ENCODE measurements around the gene DSCAML1. TPM values are rescaled to one million over a fixed set of nuclear protein-coding genes. Genes with fewer than 3 reads are reported as not detected.

The DSCAML1 gene
- total RNA-seq, 1 donor from 2014 or later: 1.2 TPM

DNA sequence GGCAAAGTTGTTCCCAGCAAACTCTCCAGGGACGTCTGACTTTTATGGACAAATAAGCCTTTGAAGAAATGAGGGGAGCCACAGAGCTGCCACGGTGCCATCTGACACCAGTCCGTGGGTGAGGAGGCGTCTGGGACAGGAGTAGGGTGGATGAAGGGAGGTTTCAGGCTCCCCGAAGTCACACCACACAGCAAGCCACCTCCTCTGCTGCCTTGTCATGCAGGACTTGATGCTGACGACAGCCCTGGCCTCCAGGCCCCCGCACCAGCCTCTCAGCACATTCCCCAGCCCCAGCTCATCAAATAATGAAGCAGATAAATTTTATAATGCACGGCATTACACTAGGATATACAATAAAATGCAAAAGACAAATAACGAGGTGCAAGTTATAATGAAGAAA lies 312.9 kb downstream of the DSCAML1 start:
- no peak for ATAC-seq
- intact Hi-C loops (cut with micrococcal nuclease): no loop called here
- no peak for DNase-seq

DNA sequence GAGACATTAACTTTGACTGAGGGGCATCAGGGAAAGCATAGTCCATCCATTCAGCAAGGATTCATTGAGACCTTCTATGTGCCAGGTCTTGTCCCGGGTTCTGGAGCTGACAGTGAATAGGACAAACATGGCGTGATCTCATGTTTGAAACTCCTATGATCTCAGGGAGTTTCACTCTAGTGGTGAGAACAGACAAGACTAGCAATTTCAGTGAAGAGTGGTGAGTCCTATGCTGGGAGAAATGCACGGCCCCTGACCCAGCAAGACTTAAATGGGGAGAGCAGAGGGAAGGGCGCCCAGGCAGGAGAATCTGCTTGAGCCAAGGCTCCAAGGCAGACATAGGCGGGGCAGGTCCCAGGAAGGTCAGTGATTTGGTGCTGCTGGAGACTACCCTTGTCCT lies 313.6 kb downstream of the DSCAML1 start:
- no peak for ATAC-seq
- no peak for DNase-seq
- intact Hi-C loops (cut with micrococcal nuclease): no loop called here

DNA sequence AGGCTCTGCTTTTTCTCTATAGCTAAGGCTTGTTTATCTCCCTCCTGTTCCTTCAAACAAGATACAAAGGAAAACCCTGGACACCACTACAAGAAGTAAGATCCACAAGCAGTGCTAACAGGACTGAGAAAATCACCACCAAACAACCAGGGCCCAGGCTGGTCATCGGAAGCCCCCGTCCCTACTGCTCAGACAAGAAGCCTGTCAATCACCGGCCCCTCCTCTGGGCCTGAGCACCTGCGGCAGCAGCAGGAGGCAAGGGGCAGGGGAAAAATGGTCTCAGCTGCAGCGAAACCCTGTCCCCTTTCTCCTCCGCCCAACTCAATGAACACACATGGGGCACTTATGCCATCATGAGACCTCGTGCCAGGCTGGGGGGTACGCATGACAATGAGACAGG lies 314.1 kb downstream of the DSCAML1 start:
- intact Hi-C loops (cut with micrococcal nuclease): no loop called here
- ATAC-seq: no peak

DNA sequence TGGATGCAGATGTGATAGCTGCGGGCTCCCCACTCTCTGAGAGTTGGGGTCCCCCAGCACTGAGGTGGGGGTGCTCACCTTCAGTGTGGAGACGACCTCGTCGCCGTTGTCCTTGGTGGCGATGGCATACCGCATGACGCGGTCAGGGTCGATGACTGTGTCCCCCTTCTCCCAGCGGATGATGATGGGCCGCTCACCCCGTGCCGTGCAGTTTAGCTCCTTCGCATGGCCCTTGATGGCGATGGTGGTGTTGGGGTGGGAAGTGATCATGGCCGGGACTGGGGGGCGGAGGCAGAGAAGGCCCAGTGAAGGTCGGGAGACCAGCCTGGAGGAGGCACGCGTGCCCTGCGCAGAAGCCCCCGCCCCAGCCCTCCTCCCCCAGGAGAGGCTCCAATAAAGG lies 315.1 kb downstream of the DSCAML1 start:
- intact Hi-C loops (cut with micrococcal nuclease): no loop called here
- ATAC-seq (no peak), DNase-seq (no peak)

More for the DNA sequence above, 314.1 kb downstream of the DSCAML1 start:
- no peak for DNase-seq

DNA sequence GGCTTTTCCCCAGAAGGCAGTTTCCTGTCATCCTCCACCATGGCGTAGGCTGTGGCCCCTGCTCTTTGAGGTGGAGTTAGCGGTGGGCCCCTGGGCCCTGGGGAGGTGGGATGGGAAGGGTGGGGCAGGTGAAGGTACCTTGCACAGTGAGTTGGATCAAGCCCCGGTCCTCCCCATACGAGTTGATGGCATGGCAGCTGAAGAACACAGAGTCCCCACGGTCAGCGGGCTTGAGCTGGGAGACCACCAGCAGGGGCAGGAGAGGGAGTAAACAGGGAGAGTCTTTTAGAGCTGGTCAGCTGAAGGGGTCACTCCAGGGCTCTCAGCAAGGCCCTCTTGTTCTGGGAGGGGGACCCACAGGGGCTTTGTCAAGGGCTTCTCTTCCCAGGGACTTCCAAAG lies 316.0 kb downstream of the DSCAML1 start:
- DNase-seq: no peak
- intact Hi-C loops (cut with micrococcal nuclease): no loop called here
- no peak for ATAC-seq

DNA sequence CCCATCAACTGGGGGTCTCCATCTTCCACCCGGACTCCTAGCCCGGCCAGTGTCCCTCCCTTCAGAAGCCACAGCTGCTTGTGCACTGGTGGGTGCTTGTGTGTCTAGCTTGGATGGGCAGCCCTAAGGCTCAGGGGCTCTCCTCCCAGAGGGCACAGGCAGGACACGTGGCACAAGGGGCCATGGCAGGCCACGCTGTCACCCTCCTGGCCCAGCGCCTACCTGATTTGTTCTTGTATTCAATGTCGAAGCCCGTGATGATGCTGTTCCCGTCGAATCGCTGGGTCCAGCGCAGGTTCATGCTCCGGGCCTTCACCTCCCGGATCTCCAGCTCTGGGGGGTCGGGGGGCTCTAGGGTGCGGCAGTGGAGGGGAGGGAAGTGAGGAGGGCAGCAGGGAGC lies 316.8 kb downstream of the DSCAML1 start:
- ATAC-seq: no peak
- DNase-seq: no peak
- intact Hi-C loops (cut with micrococcal nuclease): no loop called here

DNA sequence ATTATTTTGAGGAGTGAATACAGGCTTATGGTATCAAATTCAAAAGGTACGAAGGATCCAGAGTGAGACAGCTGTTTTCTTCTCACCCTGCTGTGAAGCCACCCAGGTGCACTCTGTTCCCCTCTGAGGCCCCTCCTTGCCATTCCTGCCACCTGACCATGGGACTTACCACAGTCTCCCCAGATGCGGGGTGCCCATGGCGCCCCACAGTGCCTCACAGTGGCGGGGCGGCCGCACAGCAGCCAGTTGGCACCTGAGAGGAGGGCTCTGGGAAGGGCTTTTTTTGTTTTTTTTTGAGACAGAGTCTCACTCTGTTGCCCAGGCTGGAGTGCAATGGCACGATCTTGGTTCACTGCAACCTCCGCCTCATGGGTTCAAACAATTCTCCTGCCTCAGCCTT lies 317.6 kb downstream of the DSCAML1 start:
- ATAC-seq (no peak), DNase-seq (no peak)
- intact Hi-C loops (cut with micrococcal nuclease): no loop called here

DNA sequence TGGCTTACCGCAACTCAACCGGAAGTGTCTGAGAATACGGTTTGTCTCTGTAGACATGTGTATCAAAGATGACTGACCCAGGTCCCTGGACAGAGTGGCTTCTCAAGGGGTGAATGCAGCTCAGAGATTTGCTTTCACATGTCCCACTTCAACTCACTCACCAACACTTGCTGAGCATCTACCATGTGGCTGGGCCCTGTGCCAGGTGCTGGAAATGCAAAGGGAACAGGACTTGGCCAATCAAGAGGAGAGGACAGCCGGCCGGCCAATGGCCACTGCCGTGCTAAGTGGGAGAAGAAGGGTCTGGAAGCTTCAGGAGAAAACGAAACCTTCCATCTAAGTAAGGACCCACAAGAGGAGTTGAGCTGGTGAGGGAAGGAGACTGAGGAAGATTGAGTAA lies 318.1 kb downstream of the DSCAML1 start:
- intact Hi-C loops (cut with micrococcal nuclease): no loop called here

DNA sequence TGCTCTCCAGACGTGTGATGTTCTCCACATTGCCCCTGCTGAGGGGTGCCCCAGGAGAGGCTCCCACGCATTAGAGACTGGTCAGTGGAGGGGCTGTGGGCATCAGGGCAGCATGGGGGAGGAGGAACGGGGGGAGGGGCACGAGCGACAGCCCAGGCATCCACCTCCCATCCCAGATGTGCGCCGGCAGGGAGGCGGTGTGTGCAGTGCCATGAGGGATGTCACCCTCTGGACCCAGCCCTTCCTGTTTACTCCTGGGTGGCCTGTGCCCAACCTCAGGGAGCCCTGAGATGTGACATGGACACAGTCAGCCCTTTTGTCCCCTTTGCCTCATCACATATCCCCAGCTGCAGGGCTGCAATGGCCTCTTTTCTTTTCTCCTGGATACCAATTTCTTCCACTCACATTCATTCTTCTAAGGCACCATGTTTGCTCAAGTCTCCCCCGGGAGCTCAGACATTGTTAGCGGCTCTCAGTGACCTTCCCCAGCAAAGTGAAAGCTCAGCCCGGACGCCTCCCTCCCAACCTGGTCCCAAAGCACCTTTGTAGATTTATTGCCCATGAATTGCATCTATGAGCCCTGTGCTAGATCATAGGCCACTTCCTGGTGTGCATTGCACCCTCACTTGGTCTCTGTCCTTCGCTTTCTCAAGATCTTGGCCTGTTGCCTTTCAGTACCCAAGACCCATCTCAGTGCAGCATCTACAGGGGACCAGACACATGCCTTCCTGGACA lies 318.7 kb downstream of the DSCAML1 start:
- intact Hi-C loops (cut with micrococcal nuclease): no loop called here
- DNase-seq: no peak
- ATAC-seq: no peak

More for the DNA sequence above, 318.1 kb downstream of the DSCAML1 start:
- ATAC-seq: no peak
- DNase-seq: no peak

DNA sequence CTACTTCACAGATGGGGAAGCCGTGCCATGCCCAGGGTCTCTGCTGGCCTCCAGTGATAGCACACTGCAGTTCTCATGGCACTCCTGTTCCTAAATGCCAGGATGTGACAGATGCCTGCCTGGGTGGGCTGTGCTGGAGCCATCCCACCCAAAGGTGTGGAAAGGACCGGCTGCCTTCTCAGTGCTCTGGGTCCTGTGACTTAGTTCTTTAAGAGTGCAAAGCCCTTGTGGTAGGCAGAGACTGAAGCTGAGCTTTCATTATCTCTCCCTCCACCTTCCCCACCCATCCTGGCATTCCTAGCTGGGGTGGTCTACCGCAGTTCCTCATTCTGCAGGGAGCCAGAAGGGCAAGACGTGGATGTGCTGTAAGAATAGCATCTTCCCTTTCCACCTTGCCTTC lies 319.3 kb downstream of the DSCAML1 start:
- intact Hi-C loops (cut with micrococcal nuclease): no loop called here
- no peak for ATAC-seq
- no peak for DNase-seq

DNA sequence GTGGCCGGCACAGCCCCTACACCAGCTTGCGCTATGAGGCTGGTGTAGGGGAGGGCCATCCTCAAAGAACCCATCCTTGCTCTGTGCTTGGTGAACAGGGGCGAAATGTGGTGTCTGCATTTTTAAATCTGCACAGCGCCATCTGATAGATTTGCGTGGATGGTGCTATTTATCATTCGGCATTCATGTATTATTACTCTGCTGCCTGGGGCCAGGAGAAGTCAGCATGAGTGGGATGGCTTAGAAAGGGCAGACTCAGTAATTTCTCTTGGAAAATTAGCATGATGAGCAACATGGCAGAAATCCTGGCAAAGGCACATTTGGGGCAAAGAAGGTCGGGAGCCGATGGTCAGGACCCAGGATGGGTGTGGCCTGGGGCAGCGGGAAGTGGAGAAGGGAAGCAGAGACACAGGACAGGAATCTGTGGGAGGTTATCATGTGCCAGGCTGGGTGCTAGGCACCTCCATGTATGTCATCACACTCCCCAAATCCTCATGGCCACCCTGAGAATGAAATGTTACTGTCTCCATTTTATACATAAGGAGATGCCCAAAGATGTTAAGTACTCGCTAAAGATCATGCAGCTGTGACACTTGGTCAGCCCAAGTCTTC lies 320.4 kb downstream of the DSCAML1 start:
- intact Hi-C loops (cut with micrococcal nuclease): no loop called here
- ATAC-seq (no peak), DNase-seq (no peak)

DNA sequence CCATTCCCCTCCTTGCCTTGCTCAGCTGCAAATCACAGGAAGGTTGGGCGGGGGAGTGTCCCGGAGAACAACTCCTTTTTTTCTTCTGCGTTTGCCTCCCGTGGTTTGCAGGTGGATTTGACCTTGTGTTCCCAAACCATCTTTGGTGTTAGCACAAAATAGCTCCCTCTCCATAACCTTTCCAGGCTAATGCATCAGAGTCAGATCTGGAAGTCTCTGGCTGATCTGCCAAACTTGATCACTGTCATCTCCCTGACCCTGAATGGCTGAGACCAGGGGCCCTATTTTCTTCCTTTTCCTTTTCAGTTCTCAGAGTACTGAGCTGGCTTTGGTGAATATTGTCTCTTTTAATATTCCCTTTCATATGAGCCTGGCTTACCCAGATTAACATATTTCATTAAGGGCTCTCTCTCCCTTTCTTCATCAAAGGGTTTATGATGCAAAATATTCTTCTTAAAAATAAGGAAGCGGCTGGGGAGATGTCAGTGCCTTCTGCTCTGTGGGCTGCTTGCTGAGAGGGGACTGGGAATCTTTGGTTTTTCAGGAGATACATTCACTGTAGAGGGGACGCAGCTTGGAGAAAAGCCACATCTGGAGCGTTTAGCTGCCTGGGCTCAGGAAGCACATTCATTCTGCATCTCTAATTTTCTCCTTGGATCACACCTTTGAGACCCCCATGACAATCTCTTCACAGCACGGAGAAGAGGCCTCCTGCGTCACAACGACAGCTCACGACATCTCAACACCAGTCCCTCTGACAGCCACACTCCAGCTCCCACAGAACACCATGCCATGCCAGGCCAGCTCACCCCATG lies 321.1 kb downstream of the DSCAML1 start:
- no peak for DNase-seq
- ATAC-seq: no peak
- intact Hi-C loops (cut with micrococcal nuclease): no loop called here

DNA sequence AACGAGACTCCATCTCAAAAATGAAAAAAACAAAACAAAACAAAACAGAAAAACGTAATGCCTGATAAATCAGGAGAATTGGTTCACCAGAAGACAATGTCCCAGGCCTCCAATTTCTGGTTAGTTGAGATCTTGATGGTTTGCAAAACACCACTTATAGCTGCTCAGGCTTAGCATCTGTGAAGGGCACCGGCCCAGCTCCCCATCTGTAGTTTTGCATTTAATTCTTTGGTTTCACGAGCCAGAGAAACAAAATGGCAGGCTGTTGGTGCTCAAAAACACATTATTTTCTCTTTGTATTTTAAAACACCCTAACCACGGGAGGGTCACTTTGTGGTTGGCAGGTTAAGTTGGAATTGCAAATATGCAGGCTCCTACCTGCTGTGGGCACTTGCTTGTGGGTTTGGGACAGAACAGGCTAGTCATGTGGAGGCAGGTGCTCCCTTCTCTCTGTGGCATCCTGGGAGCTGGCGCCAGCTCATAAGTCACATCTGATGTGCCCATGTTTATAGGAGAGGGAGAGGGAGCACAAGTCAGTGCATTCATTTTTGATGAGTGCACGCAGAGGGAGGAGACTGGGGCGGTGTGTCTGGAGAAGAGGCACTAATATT lies 323.4 kb downstream of the DSCAML1 start:
- DNase-seq: no peak

DNA sequence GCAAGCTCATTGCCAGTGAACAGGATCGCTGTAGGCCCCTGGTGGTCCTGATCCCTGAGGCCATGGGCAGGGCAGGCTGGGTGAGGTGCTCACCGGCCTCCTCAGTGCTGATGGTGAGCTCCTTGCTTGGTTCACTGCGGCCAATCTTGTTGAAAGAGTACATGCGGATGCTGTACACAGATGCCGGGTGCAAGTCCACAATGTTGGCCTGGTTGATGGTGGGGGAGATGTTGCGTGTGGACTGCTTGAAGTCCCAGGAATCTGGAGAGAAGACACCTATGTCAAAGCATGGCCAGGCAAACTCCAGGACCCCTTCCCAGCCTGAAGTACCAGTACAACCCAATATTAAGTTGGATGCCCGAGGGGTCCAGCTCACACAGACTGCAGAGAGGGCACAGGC lies 325.2 kb downstream of the DSCAML1 start:
- intact Hi-C loops (cut with micrococcal nuclease): no loop called here
- ATAC-seq (no peak), DNase-seq (no peak)

More for the DNA sequence above, 323.4 kb downstream of the DSCAML1 start:
- ATAC-seq: no peak
- intact Hi-C loops (cut with micrococcal nuclease): no loop called here

DNA sequence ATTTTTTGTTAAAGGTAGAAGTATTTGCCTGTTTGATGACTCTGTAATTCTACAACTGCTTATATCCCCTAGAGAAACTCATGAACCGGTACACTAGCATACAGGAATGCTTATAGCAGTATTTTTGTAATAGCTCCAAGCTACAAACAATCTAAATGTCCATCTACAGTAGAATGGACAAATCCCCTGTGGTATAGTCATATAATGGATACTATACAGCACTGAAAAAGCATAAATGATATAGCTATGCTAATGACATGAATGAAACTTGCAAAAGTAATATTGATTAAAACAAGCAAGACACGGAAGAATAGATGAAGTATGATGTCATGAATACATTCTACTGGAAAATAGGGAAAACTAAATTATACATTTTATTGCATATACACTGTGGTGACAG lies 326.4 kb downstream of the DSCAML1 start:
- intact Hi-C loops (cut with micrococcal nuclease): no loop called here
- ATAC-seq (no peak), DNase-seq (no peak)

DNA sequence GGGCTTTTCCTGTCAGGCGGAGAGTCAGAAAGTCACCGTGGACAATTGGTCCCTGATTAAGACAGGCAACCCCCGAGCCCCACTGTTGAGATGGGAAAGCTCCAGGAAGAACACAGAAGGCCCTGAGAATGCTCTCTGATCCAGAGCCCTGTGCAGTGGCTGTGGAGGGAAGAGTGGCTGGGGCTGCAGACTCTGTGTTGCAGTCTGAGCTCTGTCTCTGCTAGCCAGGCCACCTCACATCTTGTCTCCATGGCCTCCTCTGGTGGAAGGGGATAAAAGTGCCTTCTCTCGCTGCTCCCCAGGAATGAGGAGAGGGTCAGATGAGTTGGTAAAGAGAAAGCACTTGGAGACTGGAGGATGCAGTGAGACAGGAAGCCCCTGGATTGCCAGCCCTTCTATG lies 328.1 kb downstream of the DSCAML1 start:
- intact Hi-C loops (cut with micrococcal nuclease): no loop called here
- DNase-seq: no peak
- ATAC-seq: no peak

DNA sequence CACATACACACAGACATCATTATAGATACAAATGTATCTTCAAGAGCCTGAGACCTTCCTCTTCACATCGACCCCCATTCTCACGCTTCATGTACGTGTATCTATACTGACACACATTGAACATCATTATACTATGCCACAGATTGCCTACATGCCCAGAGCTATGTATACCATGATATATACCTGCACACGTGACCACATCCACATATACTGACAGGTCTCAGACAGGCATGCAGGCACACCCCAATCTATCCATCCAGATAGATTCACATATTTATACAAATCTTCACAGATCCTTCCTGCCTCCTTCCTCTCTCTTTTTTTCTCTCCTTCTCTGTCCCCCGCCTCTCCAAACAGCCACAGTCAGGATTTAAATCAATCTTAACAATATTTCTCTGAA lies 329.2 kb downstream of the DSCAML1 start:
- DNase-seq: no peak
- intact Hi-C loops (cut with micrococcal nuclease): no loop called here
- no peak for ATAC-seq

DNA sequence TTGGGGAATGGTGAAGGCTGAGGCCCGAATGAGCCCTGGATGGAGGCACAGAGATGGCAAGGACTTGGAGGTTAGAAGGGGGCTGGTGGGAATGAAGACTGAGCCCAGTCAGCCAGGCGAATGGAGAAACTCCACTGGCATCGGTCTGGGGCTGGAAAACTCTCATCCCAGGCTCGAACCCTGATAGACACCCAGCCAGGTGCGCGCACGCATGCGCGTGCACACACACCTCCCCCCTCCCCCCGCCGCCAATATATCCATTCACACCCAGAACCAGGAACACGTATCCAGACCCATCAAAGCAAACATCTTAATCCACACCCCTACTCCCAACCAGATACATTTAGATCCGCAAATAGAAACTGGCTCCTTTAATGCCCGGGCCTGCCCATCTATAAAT lies 330.1 kb downstream of the DSCAML1 start:
- no peak for ATAC-seq
- intact Hi-C loops (cut with micrococcal nuclease): no loop called here
- no peak for DNase-seq

DNA sequence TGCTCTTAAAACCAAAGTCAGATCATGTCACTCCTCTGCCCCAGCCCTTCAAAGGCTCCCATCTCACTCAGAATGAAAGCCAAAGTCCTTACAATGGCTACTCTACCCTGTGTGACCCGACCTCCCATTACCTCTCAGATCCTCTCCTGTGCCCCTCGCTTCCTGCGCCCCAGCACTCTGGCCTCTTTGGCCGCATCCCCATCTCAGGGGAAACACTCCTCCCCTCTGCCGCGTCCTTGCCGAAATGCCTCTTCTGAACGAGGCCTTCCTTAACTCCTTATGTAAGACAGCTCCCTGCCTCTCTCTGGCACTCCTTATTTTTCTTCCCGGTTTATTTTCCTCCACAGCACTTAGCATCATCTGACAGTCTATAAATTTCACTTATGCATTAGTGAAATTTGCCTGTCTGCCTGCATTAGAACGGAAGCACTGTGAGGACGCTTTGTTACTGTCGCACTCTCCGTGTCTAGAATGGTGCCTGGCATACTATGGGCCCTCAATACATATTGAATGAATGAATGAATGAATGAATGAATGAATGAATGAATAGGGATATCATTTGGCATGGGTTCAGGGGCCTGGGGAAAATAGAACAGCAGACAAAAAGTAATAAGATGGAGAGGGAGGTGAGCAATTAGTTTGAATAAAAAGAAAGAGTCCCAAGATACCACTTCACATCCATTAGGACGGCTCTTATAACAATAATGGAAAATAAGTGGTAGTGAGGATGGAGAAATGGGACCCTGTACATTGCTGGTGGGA lies 331.6 kb downstream of the DSCAML1 start:
- intact Hi-C loops (cut with micrococcal nuclease): no loop called here
- DNase-seq: no peak
- no peak for ATAC-seq
